ENCODE measurements around the gene LY6G5C. TPM values are rescaled to one million over a fixed set of nuclear protein-coding genes. Genes with fewer than 3 reads are reported as not detected.

Gene LY6G5C
- total RNA-seq, 2 donors from 2014 or later: not detected

- H3K36me3 ChIP-seq: peaks cover 12% of the 10 kb centered on the region
- TF ChIP-seq CTCF (IDR thresholded peaks at IDR 0.05): no peak
- H3K4me3 ChIP-seq: no peak overlapping the region
- H3K4me1 ChIP-seq (ENCODE audit: control insufficient read depth in 1 of 2, low read depth in 2 of 2): peaks cover 13 to 23% of the 10 kb centered on the region in 2 donors
- DNase-seq (ENCODE audit: low spot score) (no peak), ATAC-seq (ENCODE audit: insufficient number of reproducible peaks, low FRiP score, low read depth) (no peak)
- no peak overlapping the region for H3K27ac ChIP-seq
- no peaks in the 10 kb centered on the region for H3K9me3 ChIP-seq
- no peaks in the 10 kb centered on the region for H3K27me3 ChIP-seq (replicated peaks; ENCODE audit: insufficient read depth)
These were observed 20.0 kb upstream of the LY6G5C start for GRCh38 chr6:31700740-31701401.

GRCh38 chr6:31697555-31697954, 16.7 kb upstream of the LY6G5C start:
- no peak for ATAC-seq (ENCODE audit: insufficient number of reproducible peaks, low FRiP score, low read depth)
- no peak overlapping the region for H3K27ac ChIP-seq

GRCh38 chr6:31693535-31693934, 12.7 kb upstream of the LY6G5C start:
- DNase-seq (ENCODE audit: low spot score) (no peak), ATAC-seq (ENCODE audit: insufficient number of reproducible peaks, low FRiP score, low read depth) (no peak)
- no peak for TF ChIP-seq CTCF (IDR thresholded peaks at IDR 0.05)
- no peaks in the 10 kb centered on the region for H3K27me3 ChIP-seq (replicated peaks; ENCODE audit: insufficient read depth)
- H3K9me3 ChIP-seq: no peaks in the 10 kb centered on the region
- no peak overlapping the region for H3K4me3 ChIP-seq
- H3K4me1 ChIP-seq (ENCODE audit: control insufficient read depth in 1 of 2, low read depth in 2 of 2): no peaks in the 10 kb centered on the region
- H3K36me3 ChIP-seq: peaks cover 59% of the 10 kb centered on the region
- no peak overlapping the region for H3K27ac ChIP-seq

More at GRCh38 chr6:31697555-31697954, 16.7 kb upstream of the LY6G5C start:
- Histone ChIP-seq H3K36me3 (peaks cover 34% of the 10 kb centered on the region), H3K4me1 (ENCODE audit: control insufficient read depth in 1 of 2, low read depth in 2 of 2) (peaks cover 10 to 17% of the 10 kb centered on the region in 2 donors), H3K27me3 (replicated peaks; ENCODE audit: insufficient read depth) (no peaks in the 10 kb centered on the region), H3K4me3 (no peak overlapping the region), H3K9me3 (no peaks in the 10 kb centered on the region)
- TF ChIP-seq CTCF (IDR thresholded peaks at IDR 0.05): no peak
- no peak for DNase-seq (ENCODE audit: low spot score)

GRCh38 chr6:31692886-31693285, 12.0 kb upstream of the LY6G5C start:
- Histone ChIP-seq H3K27me3 (replicated peaks; ENCODE audit: insufficient read depth) (no peaks in the 10 kb centered on the region), H3K4me1 (ENCODE audit: control insufficient read depth in 1 of 2, low read depth in 2 of 2) (no peaks in the 10 kb centered on the region), H3K9me3 (no peaks in the 10 kb centered on the region), H3K36me3 (peaks cover 66% of the 10 kb centered on the region), H3K27ac (no peak overlapping the region), H3K4me3 (no peak overlapping the region)
- no peak for TF ChIP-seq CTCF (IDR thresholded peaks at IDR 0.05)
- DNase-seq (ENCODE audit: low spot score) (no peak), ATAC-seq (ENCODE audit: insufficient number of reproducible peaks, low FRiP score, low read depth) (no peak)

GRCh38 chr6:31692353-31692752, 11.5 kb upstream of the LY6G5C start:
- DNase-seq (ENCODE audit: low spot score): no peak
- Histone ChIP-seq H3K36me3 (peaks cover 68% of the 10 kb centered on the region), H3K9me3 (no peaks in the 10 kb centered on the region), H3K27me3 (replicated peaks; ENCODE audit: insufficient read depth) (no peaks in the 10 kb centered on the region), H3K27ac (no peak overlapping the region), H3K4me1 (ENCODE audit: control insufficient read depth in 1 of 2, low read depth in 2 of 2) (no peaks in the 10 kb centered on the region), H3K4me3 (no peak overlapping the region)
- ATAC-seq (ENCODE audit: insufficient number of reproducible peaks, low FRiP score, low read depth): no peak
- no peak for TF ChIP-seq CTCF (IDR thresholded peaks at IDR 0.05)

All from thoracic aorta (tissue), 2 donors.